GM21381 (cell line): ENCODE measurements around the gene DOCK1.

Source experiments
- ATAC-seq: cut with Tn5 transposase; IDR thresholded peaks from one replicate; pipeline ENCODE4 v1.9.1; 2021; ENCODE audit warnings: mild to moderate bottlenecking, moderate library complexity; ENCODE audit not compliant: unreplicated experiment

DOCK1 gene

GRCh38 chr10:127071126-127071525 lies 165.9 kb downstream of the DOCK1 start:
- ATAC-seq: no peak

- no peak for ATAC-seq
Measured at GRCh38 chr10:127073666-127074065, 168.4 kb downstream of the DOCK1 start.

GRCh38 chr10:127079392-127079791 lies 174.2 kb downstream of the DOCK1 start:
- no peak for ATAC-seq

DNA sequence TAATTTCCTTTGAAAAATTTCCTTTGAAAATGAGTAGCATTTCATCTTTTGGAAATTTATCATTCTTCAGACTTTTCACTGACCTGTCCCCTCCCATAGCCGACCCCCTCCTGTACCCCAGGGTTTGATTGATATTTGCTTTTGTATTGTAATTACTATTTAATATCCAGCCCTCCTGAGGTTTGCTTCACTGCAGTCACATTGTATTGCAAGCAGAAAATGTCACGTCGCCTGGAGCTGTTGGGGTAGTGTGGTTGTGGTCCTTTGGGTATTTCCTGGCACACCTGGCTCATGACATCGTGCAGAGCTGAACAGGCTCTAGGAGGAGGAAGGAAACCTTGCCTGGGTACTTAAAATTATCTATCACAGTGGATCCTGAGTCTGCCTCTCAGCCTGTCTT lies 175.1 kb downstream of the DOCK1 start:
- no peak for ATAC-seq

DNA sequence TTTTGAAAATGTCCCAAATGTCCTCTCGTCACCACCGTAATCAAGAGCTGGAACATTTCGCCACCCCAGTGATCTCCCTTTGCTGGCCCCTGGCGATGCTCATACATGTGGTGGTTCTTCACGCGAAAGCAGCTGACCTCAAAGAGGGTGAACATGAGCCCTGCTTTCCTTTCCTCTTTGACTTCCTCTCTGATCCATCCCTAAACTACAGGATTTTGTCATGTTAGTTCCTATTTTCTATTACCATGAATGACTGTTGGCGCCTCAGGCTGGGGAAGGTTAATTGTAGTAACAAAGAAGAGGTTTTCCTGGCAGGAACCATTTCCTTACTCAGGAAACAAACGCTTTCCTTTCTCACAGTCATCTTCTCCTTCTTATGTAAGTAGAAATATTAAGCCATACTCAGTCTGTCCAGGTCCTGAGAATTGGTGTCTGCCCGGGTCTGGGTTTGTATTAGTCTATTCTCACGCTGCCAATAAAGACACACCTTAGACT lies 176.7 kb downstream of the DOCK1 start:
- no peak for ATAC-seq

DNA sequence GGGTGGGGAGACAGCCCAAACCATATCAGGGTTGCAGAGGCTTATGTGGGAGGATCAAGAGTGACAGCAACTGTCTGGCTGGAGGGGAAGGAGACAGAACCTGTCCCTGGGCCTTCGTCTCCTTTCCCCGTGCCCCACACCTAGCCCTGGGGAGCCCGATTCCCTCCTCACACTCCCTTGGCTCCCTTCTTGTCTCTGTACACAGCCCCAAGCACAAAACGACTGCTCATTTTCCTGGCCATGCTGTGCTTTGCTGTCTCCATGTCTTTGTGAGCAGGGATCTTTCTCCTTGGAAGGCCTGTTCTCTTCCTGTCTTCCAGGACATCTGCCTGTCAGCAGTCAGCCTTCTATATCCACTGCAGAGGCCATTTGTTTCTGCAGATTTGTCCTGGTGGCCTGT lies 177.4 kb downstream of the DOCK1 start:
- no peak for ATAC-seq

- no peak for ATAC-seq
Measured at GRCh38 chr10:127085957-127086356, 180.7 kb downstream of the DOCK1 start.

GRCh38 chr10:127088908-127089307 lies 183.7 kb downstream of the DOCK1 start:
- no peak for ATAC-seq

- ATAC-seq: no peak
Measured at GRCh38 chr10:127089446-127089845, 184.2 kb downstream of the DOCK1 start.

DNA sequence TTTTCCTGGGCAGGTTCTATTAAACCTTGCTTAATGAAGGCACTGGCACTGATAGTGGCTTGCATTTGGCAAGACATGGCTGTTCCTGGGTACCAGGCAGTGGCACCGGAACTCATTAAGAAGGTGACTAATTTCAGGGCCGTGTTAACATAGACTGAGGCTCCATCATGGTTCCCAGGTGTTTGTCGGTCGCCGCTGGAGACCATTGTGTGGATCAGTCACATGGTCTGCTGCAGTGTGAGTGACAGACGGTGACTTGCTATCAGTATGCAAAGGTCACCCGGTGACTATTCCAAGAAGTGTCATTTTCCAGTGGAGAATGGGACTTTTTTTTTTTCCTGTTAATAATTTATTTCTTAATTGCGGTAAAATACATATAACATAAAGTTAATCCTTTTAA lies 184.9 kb downstream of the DOCK1 start:
- no peak for ATAC-seq

- ATAC-seq: no peak
Measured at GRCh38 chr10:127091354-127091753, 186.1 kb downstream of the DOCK1 start.

- no peak for ATAC-seq
Measured at GRCh38 chr10:127092916-127093315, 187.7 kb downstream of the DOCK1 start.

- no peak for ATAC-seq
Measured at GRCh38 chr10:127094984-127095383, 189.8 kb downstream of the DOCK1 start.

- ATAC-seq: no peak
Measured at GRCh38 chr10:127100983-127101615, 195.9 kb downstream of the DOCK1 start.

GRCh38 chr10:127102176-127102575 lies 196.9 kb downstream of the DOCK1 start:
- ATAC-seq: no peak

GRCh38 chr10:127115100-127115499 lies 209.9 kb downstream of the DOCK1 start:
- ATAC-seq: no peak

DNA sequence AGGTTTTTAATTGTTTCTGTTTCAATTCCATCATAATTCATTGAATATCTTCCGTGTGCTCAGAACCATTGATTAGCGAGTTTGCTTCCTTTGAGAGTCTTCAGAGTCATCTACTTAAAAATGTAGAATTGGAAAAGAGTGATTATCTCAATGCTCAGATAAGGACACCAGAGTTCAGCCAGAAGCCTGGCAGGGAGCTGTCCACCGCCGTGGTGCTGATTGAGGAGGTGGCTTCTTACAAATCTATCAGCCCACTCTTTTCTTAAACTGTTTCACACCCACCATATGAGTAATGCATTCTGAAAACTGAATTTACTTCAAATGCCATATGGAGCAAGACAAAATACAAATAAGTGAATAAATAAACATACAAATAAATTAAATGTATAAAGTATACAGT lies 211.9 kb downstream of the DOCK1 start:
- no peak for ATAC-seq

DNA sequence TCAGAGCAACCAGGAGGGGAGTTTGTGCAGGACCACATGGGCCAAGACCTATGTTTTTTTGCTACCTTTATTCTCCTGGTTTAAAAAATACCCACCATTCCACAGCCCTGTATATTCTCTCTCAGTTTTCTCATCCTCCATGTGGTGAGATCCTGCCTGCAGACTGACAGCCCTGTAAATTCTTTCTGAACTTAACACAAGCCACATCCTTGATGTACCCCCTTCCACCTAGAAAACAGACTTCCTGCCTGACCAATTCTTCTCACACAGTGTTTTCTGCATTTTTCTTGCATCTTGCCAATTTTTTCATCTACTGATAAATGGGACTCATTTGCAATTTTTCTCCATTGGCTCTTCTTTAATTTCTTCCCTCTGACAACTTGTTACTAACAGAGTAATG lies 212.8 kb downstream of the DOCK1 start:
- ATAC-seq: no peak

- no peak for ATAC-seq
Measured at GRCh38 chr10:127119936-127120335, 214.7 kb downstream of the DOCK1 start.

DNA sequence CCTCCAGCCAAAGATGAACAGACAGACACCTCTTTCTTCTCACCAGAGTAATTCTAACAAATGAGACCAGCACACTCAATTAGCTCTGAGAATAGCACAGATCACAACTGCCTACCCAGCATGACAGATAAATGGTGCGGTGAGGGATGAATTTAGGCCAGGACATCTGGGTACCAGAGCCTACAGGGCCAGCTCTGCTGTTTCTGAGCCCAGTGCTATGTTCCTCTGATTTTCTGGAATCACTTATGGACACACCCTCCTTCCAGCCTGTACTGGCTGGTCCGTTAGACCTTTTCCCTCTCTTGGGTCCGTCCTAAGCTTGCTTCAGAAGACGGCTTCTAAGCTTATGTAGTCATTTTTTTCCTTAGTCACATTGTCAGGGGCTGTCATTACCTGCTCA lies 217.6 kb downstream of the DOCK1 start:
- ATAC-seq: no peak

DNA sequence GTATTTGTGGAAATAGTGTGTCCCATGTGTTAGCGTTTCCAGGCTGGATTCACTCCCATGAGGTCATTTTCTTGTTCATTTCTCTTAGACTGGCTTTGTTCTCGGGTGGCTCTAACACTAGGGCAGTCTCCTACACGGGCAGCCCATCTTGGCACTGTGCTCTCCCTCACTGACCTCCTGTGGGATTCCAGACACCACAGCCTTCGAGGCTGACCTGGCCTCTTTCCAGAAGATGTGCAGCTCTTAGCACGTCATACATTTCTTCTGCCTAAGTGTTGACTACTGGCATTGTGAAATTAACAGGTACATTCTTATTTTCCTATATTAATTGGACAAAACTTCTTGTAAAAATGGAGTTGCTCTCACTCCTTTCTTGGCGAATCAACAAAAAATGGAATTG lies 218.4 kb downstream of the DOCK1 start:
- no peak for ATAC-seq

- no peak for ATAC-seq
Measured at GRCh38 chr10:127125331-127125730, 220.1 kb downstream of the DOCK1 start.

DNA sequence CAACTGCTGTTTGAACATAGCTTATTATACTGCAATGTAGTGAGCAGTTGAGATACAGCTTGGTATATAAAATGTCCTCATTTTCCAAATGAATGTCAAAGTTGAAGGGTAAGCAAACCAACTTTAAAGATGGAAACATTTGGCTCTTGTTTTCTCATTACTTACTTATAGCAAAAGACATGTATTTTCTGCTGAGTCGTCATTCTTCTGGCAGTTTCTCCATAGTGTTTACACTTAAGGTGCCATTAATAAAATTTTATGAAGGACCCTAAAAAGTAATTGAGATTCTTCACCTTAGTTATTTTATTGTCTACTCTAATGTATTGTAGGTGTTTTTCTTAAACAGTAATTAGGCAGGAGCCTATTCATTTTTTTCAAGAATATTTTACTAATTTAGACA lies 222.6 kb downstream of the DOCK1 start:
- no peak for ATAC-seq
